HG02588 (cell line): ENCODE results near the gene SLC35B3.
"Not testable (repeated sequence)": the region's sequence is repeated elsewhere in the genome, so short reads cannot be mapped to it uniquely, and the experiment has no call there.

ENCODE experiments used
- ATAC-seq: cut with Tn5 transposase; IDR thresholded peaks from one replicate; pipeline ENCODE4 v1.9.1; 2021; ENCODE audit warnings: mild to moderate bottlenecking, moderate library complexity; ENCODE audit not compliant: unreplicated experiment

SLC35B3 gene

DNA sequence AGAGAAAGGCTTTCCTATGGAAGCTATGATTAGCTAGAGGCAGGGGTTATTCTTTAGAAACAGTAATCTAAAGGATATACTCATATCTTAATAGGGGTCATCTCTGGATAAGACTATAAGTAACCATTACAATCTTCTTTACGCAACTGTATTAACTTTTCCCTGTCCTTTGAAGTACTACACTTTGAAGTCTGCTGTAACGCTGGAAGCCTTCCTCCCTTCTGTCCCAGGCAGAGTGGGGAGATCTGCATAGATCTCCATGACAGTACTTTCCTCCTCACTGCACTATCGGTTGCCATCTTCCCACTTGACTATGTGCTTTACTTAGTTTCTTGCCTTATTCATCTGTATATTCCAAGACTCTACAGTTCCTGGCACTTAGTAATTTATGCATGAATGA is 20.1 kb downstream of the SLC35B3 start:
- no peak for ATAC-seq

DNA sequence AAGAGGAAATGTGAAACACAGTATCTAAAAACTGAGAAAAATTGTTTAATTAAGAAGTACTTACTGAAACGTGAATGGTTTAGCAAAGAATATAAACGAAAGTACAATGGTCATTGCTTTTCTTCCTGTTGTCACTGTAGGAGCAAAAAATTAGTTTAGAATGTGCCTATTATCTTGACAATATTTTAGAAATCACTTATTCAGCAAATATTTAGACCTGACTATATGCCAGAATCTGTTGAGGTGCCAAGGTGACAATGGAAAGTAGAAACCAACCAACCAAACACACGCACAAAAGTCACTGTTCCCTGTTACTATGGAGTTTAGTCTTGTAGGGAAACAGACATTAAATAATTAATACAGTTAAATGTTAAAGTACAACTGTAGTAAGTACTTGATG is 20.5 kb downstream of the SLC35B3 start:
- ATAC-seq, result no peak

DNA sequence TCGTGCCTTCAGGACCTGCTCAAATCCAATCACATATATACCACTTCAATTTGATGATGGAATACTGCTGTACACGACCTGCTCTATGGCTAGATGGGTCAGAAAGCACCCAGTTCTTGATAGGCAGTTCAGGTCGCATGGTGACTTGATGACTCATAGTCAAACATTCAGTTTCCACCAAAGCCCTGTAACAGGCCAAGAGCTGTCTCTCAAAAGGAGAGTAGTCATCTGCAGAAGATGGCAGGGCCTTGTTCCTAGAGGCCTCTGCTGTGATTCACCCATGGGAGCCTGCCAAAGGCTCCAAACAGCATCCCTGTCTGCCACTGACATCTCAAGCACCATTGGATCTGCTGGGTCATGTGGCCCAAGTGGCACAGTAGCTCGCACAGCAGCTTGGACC is 29.4 kb downstream of the SLC35B3 start:
- ATAC-seq, result not testable (repeated sequence)

DNA sequence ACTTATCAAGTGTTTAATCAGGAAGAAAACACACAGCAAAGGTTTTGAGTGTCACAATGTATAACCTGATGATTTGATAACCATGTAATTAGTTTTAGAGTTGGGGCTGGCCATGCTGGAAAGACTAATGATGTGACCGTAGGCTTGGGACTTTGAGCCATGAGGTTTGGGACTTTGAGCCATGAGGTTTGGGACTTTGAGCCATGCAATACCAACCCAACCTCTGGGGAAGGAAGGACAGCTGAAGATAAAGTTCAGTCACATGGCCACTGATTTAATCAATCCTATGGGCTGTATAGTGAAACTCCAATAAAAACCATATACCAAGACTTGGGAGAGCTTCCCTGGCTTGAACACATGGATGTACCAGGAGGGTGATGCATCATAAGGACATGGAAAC is 32.8 kb downstream of the SLC35B3 start:
- no peak for ATAC-seq

DNA sequence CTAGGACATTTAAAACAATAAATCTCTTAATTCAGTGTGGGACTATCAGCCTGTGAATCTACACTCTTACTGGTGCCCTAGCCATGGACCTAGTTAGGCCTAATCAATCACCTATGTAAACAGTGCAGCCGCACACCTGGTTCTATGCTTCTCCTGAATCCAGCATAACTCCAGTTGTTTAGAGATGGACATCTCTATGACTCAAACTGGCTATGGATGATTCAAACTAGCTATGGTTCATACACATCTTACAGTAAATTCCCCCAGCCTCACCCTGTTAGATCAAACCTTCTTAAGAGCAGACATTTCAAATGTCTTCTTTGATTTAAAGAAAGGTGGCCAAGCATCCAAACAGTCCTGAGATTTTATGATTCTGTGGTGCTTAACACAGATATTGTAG is 34.7 kb downstream of the SLC35B3 start:
- no peak for ATAC-seq

DNA sequence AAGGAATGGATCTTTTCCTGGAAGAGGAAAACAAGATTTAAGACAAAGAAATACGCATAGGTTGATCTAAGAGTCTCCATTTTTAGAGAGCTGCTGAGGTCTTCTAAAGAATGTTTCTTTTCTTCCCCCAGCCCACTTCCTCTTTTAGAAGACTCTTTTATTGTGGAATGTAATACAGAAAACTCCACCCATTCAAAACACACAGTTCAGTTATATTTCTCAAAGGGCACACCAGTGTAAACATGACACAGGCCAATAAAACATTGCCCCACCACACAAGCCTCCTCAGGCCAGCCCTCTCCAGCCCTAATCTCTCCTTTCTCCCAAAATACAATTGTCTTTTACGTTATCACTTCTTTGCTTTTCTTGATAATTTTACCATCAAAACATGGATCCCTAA is 42.8 kb downstream of the SLC35B3 start:
- ATAC-seq, result no peak

DNA sequence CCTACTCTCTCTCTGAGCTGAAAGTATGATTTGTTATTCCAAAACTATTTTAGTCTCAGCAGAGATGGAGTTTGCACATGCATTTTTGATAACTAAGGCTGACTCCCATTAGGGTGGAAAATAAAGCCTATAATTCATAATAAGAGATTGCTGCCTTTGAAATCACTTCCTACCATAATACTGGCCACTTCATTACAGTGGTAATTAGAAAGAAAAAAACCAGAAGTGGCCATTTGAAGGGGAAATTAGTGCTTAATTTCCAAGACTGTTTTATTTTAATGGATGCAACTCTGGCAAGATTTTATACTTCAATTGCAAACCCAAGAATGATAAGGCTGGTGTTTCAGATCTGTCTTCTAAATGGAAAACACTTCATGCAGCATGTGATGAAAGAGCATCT is 43.4 kb downstream of the SLC35B3 start:
- ATAC-seq, result no peak

DNA sequence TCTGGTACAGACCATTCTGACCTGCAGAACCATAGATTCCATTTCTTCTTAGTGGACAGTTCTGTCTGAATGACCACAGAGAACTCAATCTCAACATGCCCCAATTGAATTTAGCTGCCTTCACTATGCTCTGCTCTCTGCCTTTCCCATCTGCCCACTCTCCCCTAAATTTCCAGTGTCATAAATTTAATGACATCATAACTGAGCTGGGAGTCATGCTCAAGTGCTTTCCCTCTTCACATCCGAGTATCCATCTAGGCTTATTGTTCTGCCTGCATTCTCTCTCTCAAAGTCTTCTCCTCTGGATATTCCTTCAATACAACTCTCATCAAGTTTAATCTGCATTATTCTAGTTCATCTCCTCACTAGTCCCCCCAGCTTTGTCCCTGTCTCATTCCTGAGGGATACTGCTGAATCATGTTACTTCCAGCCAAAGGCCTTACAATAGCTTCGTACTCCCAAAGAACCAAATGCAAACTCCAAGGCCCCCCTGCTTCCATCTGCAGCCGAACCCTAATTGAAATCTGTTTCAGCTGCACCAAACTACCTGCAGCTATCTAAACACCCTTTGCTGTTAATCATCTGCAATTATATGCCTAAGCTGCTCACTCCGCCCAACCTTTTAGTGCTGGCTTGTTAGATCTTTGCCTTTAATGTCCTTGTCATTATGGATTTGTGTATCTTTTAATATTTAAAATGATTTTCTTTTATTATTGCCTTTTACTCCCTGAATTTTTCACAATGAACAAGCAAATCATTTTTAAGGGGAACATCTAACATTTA is 46.1 kb downstream of the SLC35B3 start:
- ATAC-seq, result no peak

DNA sequence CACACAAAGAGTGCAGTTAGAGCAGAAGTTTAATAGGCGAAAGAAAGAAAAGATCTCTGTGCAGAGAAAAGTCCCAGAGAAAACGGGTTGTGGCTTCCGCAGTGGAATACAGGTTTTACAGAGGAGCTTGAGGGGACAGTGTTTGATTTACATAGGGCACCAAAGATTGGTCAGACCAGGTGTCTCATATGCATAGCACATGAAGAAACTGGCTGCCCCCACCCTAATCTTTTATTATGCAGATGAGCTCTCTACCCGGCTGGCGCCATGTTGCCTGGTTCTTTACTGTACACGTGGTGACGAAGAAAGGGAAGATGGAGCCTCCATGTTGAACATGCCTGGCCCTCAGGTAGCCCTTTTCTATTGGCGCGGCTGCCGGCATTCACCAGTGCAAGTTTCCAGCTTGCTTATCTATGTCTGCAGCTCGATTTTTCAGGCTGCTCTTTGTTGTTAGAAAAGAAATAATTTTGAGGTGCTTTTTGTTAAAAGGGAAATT is 47.4 kb downstream of the SLC35B3 start:
- ATAC-seq, result no peak

DNA sequence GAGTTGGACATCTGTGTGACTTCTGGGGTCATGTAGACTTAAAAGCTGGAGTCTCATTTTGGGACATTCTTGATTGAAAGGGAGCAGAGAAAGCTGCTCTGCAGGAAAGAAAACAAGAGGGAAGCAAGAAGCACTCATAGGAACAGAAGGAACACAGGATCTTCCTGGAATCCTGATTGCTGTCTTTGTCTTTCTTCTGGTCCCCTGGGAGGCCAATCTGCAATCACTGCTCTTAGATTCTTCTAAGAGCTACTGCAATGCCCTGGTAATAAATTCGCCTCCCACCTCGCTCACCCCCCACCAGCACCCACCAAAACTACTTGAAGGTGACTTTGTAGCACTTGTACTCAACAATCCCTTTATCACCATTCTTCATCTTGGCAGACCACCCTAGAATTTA is 51.8 kb downstream of the SLC35B3 start:
- no peak for ATAC-seq

DNA sequence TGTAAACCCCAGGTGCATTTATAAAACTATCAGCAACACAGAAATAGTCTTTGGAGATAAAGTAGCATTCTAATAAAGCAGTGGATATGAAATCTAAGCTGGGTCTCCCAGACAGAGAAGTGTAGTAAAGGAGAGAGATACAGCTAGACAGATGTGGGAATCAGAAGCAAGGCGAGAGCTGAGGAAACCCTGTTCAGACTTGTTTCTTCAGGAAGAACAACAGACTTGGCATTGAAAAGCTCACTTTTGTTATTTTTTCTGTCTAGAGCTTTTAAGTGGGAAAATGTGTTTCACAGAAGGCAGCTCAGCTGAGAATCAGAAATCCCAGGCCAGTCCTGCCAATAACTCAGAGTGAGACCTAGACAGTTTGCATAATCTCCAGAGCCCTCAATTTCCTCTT is 52.9 kb downstream of the SLC35B3 start:
- no peak for ATAC-seq

DNA sequence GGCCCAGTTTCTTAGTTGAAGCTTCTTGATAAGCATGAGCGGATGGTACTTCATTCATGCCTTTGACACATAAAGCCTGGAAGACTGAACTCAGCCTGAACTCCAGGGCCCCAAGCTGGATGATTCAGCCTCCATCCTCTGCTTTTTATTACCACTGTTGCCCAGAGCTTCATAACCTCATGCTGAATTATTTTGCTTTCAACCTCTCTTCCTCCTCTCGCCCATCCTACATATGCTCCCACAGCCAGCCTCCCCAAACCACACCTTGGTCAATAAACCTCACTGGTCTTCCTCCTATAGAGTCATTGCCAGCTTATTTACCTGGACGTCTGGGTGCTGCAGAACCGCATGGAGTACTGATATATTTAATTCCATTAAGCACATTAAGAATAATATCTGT is 59.4 kb downstream of the SLC35B3 start:
- no peak for ATAC-seq
